Measurements from ENCODE around the gene RNU6-9. TPM values are rescaled to one million over a fixed set of nuclear protein-coding genes. Genes with fewer than 3 reads are reported as not detected.

RNU6-9 gene
- total RNA-seq, 6 experiments from 2014 or later, result not detected

GRCh38 chr19:942133-942645 is 48.9 kb downstream of the RNU6-9 start:
- H3K36me3 ChIP-seq, result no peaks in the 10 kb centered on the region
- H3K9me3 ChIP-seq, result no peaks in the 10 kb centered on the region
- H3K27me3 ChIP-seq, result no peaks in the 10 kb centered on the region
- no peak overlapping the region for H3K27ac ChIP-seq
- H3K4me1 ChIP-seq, result peaks cover 2 to 20% (median 12%) of the 10 kb centered on the region in 4 donors
- intact Hi-C loops (cut with DNase I), result loop anchor here in 1 of 2 donors (5.0 kb wide), 1 partner anchor 35 kb away; no protein-coding TSS in a partner anchor
- H3K4me3 ChIP-seq, result no peak overlapping the region
- ATAC-seq, result no peak
- no peak for TF ChIP-seq POLR2A (IDR thresholded peaks at IDR 0.05)
- TF ChIP-seq, protein P1, sequence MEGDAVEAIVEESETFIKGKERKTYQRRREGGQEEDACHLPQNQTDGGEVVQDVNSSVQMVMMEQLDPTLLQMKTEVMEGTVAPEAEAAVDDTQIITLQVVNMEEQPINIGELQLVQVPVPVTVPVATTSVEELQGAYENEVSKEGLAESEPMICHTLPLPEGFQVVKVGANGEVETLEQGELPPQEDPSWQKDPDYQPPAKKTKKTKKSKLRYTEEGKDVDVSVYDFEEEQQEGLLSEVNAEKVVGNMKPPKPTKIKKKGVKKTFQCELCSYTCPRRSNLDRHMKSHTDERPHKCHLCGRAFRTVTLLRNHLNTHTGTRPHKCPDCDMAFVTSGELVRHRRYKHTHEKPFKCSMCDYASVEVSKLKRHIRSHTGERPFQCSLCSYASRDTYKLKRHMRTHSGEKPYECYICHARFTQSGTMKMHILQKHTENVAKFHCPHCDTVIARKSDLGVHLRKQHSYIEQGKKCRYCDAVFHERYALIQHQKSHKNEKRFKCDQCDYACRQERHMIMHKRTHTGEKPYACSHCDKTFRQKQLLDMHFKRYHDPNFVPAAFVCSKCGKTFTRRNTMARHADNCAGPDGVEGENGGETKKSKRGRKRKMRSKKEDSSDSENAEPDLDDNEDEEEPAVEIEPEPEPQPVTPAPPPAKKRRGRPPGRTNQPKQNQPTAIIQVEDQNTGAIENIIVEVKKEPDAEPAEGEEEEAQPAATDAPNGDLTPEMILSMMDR (IDR thresholded peaks at IDR 0.05), result no peak
- no peak for DNase-seq
- no CpG with 5 or more reads among the region's 32 CpGs for WGBS (ENCODE audit: insufficient coverage, low coverage, low lambda C conversion rate, missing lambda C conversion rate)

Small RNA genes within 50 kb of the gene (small RNA-seq; reads per million reads assigned to genes)
- 0 to 0.10 reads per million in 2 experiments for gene RNU6-9

Other genes starting within 250 kb of the RNU6-9 start
- 10 to 100 TPM; 18.3 to 85.0 (median 28.8) TPM for gene RNF126, start 230.3 kb upstream of the RNU6-9 start, total RNA-seq
- gene FSTL3, start 217.1 kb upstream of the RNU6-9 start, total RNA-seq, result 10 to 100 TPM in 3 of 6 experiments, 1 to 10 TPM in 3; 4.2 to 18.7 (median 10.4) TPM
- under 1 TPM in 1 of 6 experiments, not detected in 5; 0.20 TPM for gene PRSS57, start 198.0 kb upstream of the RNU6-9 start, total RNA-seq
- gene PALM, start 184.5 kb upstream of the RNU6-9 start, total RNA-seq, result 10 to 100 TPM in 2 of 6 experiments, 1 to 10 TPM in 4; 4.6 to 12.7 (median 7.1) TPM
- gene MISP, start 142.4 kb upstream of the RNU6-9 start, total RNA-seq, result under 1 TPM in 1 of 6 experiments, not detected in 5; 0.09 TPM
- 100 to 1,000 TPM in 5 of 6 experiments, 10 to 100 TPM in 1; 91.1 to 150 (median 129) TPM for gene PTBP1, start 96.0 kb upstream of the RNU6-9 start, total RNA-seq
- gene PLPPR3, start 71.5 kb upstream of the RNU6-9 start, total RNA-seq, result not detected
- 1 to 10 TPM in 2 of 6 experiments, under 1 TPM in 1, not detected in 3; 0.15 to 3.6 (median 1.8) TPM for gene AZU1, start 65.6 kb upstream of the RNU6-9 start, total RNA-seq
- 1 to 10 TPM in 2 of 6 experiments, not detected in 4; 2.3 to 2.9 TPM for gene PRTN3, start 52.5 kb upstream of the RNU6-9 start, total RNA-seq
- 1 to 10 TPM in 2 of 6 experiments, under 1 TPM in 1, not detected in 3; 0.59 to 4.2 (median 3.3) TPM for gene ELANE, start 41.2 kb upstream of the RNU6-9 start, total RNA-seq
- 1 to 10 TPM; 3.5 to 9.6 (median 7.8) TPM for gene CFD, start 33.8 kb upstream of the RNU6-9 start, total RNA-seq
- 10 to 100 TPM; 32.0 to 35.7 (median 33.3) TPM for gene MED16, start 297 bp upstream of the RNU6-9 start, total RNA-seq
- gene R3HDM4, start 19.7 kb downstream of the RNU6-9 start, total RNA-seq, result 10 to 100 TPM; 14.5 to 28.2 (median 20.5) TPM
- under 1 TPM in 1 of 6 experiments, not detected in 5; 0.47 TPM for gene KISS1R, start 23.8 kb downstream of the RNU6-9 start, total RNA-seq
- 1 to 10 TPM in 5 of 6 experiments, under 1 TPM in 1; 0.74 to 5.3 (median 1.9) TPM for gene ARID3A, start 32.6 kb downstream of the RNU6-9 start, total RNA-seq
- 10 to 100 TPM; 19.0 to 56.2 (median 29.7) TPM for gene WDR18, start 90.9 kb downstream of the RNU6-9 start, total RNA-seq
- under 1 TPM in 1 of 6 experiments, not detected in 5; 0.06 TPM for gene GRIN3B, start 106.9 kb downstream of the RNU6-9 start, total RNA-seq
- 100 to 1,000 TPM in 2 of 6 experiments, 10 to 100 TPM in 4; 82.6 to 180 (median 93.2) TPM for gene TMEM259, start 127.6 kb downstream of the RNU6-9 start, total RNA-seq
- not detected for gene RNU6-2, start 128.0 kb downstream of the RNU6-9 start, total RNA-seq
- 10 to 100 TPM; 16.4 to 53.8 (median 22.2) TPM for gene CNN2, start 133.1 kb downstream of the RNU6-9 start, total RNA-seq
- gene ABCA7, start 146.6 kb downstream of the RNU6-9 start, total RNA-seq, result 10 to 100 TPM in 3 of 6 experiments, 1 to 10 TPM in 3; 4.8 to 14.6 (median 9.1) TPM
- gene ARHGAP45, start 173.7 kb downstream of the RNU6-9 start, total RNA-seq, result 1 to 10 TPM; 4.2 to 10.0 (median 7.3) TPM
- 100 to 1,000 TPM; 112 to 256 (median 131) TPM for gene POLR2E, start 201.9 kb downstream of the RNU6-9 start, total RNA-seq
- 100 to 1,000 TPM; 204 to 389 (median 212) TPM for gene GPX4, start 210.5 kb downstream of the RNU6-9 start, total RNA-seq